K562 (cell line): ENCODE measurements around the gene MDM1. TPM values are rescaled to one million over a fixed set of nuclear protein-coding genes. Genes with fewer than 3 reads are reported as not detected.

Source experiments
- ARHGAP35 ChIP-seq: fragments of 450-650 bp; IDR thresholded peaks from 2 replicates; pipeline ENCODE4 v1.6.1; 2018; ENCODE audit not compliant: partially characterized antibody
- BRCA1 ChIP-seq, 2 experiments: fragments of 450-650 bp in 1 of 2; sonication (generic) in 1 of 2; formaldehyde crosslinking in 1 of 2; IDR thresholded peaks; 2 replicates each; pipeline versions ENCODE4 v1.5.0 to v1.6.1; 2017 to 2020; ENCODE audit warnings: mild to moderate bottlenecking in 1 of 2, missing genetic modification reagents in 1 of 2
- FIP1L1 ChIP-seq: fragments of 200-400 bp; formaldehyde crosslinking; IDR thresholded peaks from 2 replicates; pipeline ENCODE4 v1.6.1; 2018; ENCODE audit warnings: mild to moderate bottlenecking, low read depth, low read length; ENCODE audit not compliant: poor library complexity, severe bottlenecking
- PATZ1 ChIP-seq: fragments of 250-450 bp; sonication (Bioruptor Pico); IDR thresholded peaks from 2 replicates; pipeline ENCODE4 v1.5.0; 2020; ENCODE audit warnings: mild to moderate bottlenecking, borderline replicate concordance
- PKNOX1 ChIP-seq: fragments of 450-650 bp; IDR thresholded peaks from 2 replicates; pipeline ENCODE4 v1.6.1; 2016
- RAD21 ChIP-seq, 2 experiments: fragments of 250-450 bp in 1 of 2; fragments of 450-650 bp in 1 of 2; sonication (Bioruptor Pico) in 1 of 2; formaldehyde crosslinking in 1 of 2; IDR thresholded peaks in 1 of 2; conservative IDR thresholded peaks in 1 of 2; 2 replicates each; pipeline versions ENCODE4 v1.4.0 to v1.8.0; 2020 to 2022; ENCODE audit warnings: mild to moderate bottlenecking in 2 of 2, moderate library complexity in 1 of 2
- RBM25 ChIP-seq: fragments of 200-400 bp; formaldehyde crosslinking; IDR thresholded peaks from 2 replicates; pipeline ENCODE4 v1.6.1; 2018; ENCODE audit warnings: low read length, low read depth, moderate library complexity; ENCODE audit not compliant: severe bottlenecking
- SNAPC5 ChIP-seq: fragments of 250-450 bp; sonication (Bioruptor Pico); IDR thresholded peaks from 2 replicates; pipeline ENCODE4 v1.8.0; 2021; ENCODE audit warnings: moderate library complexity, mild to moderate bottlenecking, inconsistent platforms
- ZBTB11 ChIP-seq, 3 experiments: fragments of 200-800 bp in 1 of 3; fragments of 250-450 bp in 1 of 3; fragments of 450-650 bp in 1 of 3; sonication (Bioruptor Pico) in 1 of 3; sonication (Bioruptor generic) in 1 of 3; formaldehyde crosslinking in 1 of 3; IDR thresholded peaks; 2 replicates each; pipeline versions ENCODE4 v1.6.1 to v1.8.0; 2016 to 2022; ENCODE audit warnings: mild to moderate bottlenecking in 2 of 3, missing genetic modification characterization in 2 of 3, missing compliant biosample characterization in 1 of 3, moderate library complexity in 1 of 3
- ZNF282 ChIP-seq: sonication (generic); formaldehyde crosslinking; IDR thresholded peaks from 2 replicates; pipeline ENCODE4 v1.8.1; 2023; ENCODE audit warnings: missing genetic modification reagents
- ZNF551 ChIP-seq: fragments of 250-450 bp; sonication (Bioruptor Pico); IDR thresholded peaks from 2 replicates; pipeline ENCODE4 v1.5.0; 2021; ENCODE audit warnings: mild to moderate bottlenecking, moderate library complexity
- ZNF717 ChIP-seq: fragments of 250-450 bp; sonication (Bioruptor Pico); IDR thresholded peaks from 2 replicates; pipeline ENCODE4 v1.5.0; 2021
- polyA plus RNA-seq, 8 experiments: library from polyadenylated mRNA; depleted of rRNA in 4 of 8; stranded (reverse) in 5 of 8; unstranded in 3 of 8; fragments of >200 nt; fragmentation: Nextera tagmentation in 2 of 8; fragmentation: Illumina TruSeq in 1 of 8; extraction: Ambion mirVana in 2 of 8; extraction: Trizol in 1 of 8; gene quantifications; 2 replicates each; pipeline versions ENCODE4 v1.2.1 to v1.2.3, GENCODE V29; 2011 to 2014; ENCODE audit warnings: inconsistent platforms in 1 of 8, missing spikeins in 1 of 8
- total RNA-seq, 7 experiments: library from RNA; depleted of rRNA in 6 of 7; stranded (reverse); fragments of >200 nt in 6 of 7; fragmentation: Illumina TruSeq in 2 of 7; extraction: Trizol in 2 of 7; gene quantifications; 2 replicates each; pipeline versions ENCODE4 v1.2.1 to v1.2.3, GENCODE V29; 2011 to 2021; ENCODE audit warnings: low replicate concordance in 1 of 7
- TF ChIP-seq, protein P1 (sequence below), 2 experiments: fragments of 200-800 bp in 1 of 2; sonication (Bioruptor generic) in 1 of 2; sonication (generic) in 1 of 2; formaldehyde crosslinking in 1 of 2; IDR thresholded peaks in 1 of 2; conservative IDR thresholded peaks in 1 of 2; 2 replicates each; pipeline versions ENCODE4 v1.5.0 to v1.6.1; 2016 to 2020; ENCODE audit warnings: missing compliant biosample characterization in 1 of 2, missing genetic modification characterization in 1 of 2, missing genetic modification reagents in 1 of 2
- TF ChIP-seq, protein P2 (sequence below): fragments of 250-450 bp; sonication (Bioruptor Pico); IDR thresholded peaks from 2 replicates; pipeline ENCODE4 v1.8.0; 2022; ENCODE audit warnings: moderate library complexity, mild to moderate bottlenecking, inconsistent platforms
- TF ChIP-seq, protein P3 (sequence below): sonication (generic); formaldehyde crosslinking; IDR thresholded peaks from 2 replicates; pipeline ENCODE4 v1.8.0; 2022; ENCODE audit warnings: mild to moderate bottlenecking, missing genetic modification reagents

The MDM1 gene
- total and polyA plus RNA-seq, 9 of the 15 experiments (the other 6 are each of a cell fraction or from before 2014, with no cell fraction given), result 7.5 to 16.8 (median 13.1) TPM

- TF ChIP-seq PKNOX1 (peak; percentile 39; the same call in 1 of the 2 replicates), RAD21 (CRISPR knock-in tag; conservative IDR thresholded peaks at IDR 0.05 in 1 of 2, IDR thresholded peaks at IDR 0.05 in 1 of 2) (peak; percentile 58 to 87), ARHGAP35 (no peak), ZNF717 (CRISPR knock-in tag) (no peak), ZNF282 (CRISPR knock-in tag) (no peak), SNAPC5 (no peak), FIP1L1 (no peak), ZBTB11 (CRISPR knock-in tag; IDR thresholded peaks at IDR 0.05) (no peak), ZNF551 (CRISPR knock-in tag) (no peak), BRCA1 (IDR thresholded peaks at IDR 0.05) (no peak), BRCA1 (CRISPR knock-in tag; IDR thresholded peaks at IDR 0.05) (no peak), RBM25 (no peak), PATZ1 (CRISPR knock-in tag) (no peak)
- TF ChIP-seq, protein P1, sequence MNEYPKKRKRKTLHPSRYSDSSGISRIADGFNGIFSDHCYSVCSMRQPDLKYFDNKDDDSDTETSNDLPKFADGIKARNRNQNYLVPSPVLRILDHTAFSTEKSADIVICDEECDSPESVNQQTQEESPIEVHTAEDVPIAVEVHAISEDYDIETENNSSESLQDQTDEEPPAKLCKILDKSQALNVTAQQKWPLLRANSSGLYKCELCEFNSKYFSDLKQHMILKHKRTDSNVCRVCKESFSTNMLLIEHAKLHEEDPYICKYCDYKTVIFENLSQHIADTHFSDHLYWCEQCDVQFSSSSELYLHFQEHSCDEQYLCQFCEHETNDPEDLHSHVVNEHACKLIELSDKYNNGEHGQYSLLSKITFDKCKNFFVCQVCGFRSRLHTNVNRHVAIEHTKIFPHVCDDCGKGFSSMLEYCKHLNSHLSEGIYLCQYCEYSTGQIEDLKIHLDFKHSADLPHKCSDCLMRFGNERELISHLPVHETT (CRISPR knock-in tag; conservative IDR thresholded peaks at IDR 0.05 in 1 of 2, IDR thresholded peaks at IDR 0.05 in 1 of 2), result no peak
- TF ChIP-seq, protein P2, sequence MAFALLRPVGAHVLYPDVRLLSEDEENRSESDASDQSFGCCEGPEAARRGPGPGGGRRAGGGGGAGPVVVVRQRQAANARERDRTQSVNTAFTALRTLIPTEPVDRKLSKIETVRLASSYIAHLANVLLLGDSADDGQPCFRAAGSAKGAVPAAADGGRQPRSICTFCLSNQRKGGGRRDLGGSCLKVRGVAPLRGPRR, result no peak
- TF ChIP-seq, protein P3, sequence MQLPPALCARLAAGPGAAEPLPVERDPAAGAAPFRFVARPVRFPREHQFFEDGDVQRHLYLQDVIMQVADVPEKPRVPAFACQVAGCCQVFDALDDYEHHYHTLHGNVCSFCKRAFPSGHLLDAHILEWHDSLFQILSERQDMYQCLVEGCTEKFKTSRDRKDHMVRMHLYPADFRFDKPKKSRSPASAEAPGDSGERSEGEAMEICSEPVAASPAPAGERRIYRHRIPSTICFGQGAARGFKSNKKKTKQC (CRISPR knock-in tag), result no peak
Observed at GRCh38 chr12:68358532-68359485, 26.6 kb upstream of the MDM1 start (continued).
